Sigmoid colon (tissue), 7 donors: ENCODE results near the gene CLN3. TPM values are rescaled to one million over a fixed set of nuclear protein-coding genes. Genes with fewer than 3 reads are reported as not detected.
"Not testable (repeated sequence)": the region's sequence is repeated elsewhere in the genome, so short reads cannot be mapped to it uniquely, and the experiment has no call there.

Experiments
- DNase-seq: peaks from one replicate; pipeline ENCODE4 v3.0.0-alpha.2; 2019
- H3K27ac ChIP-seq, 4 donors: fragments of 200-600 bp; sonication (generic); one replicate each; pipeline ENCODE4 v1.5.1; 2016 to 2019; ENCODE audit warnings: mild to moderate bottlenecking in 1 of 4
- H3K27me3 ChIP-seq, 3 donors: fragments of 200-600 bp; sonication (generic); one replicate each; pipeline ENCODE4 v1.5.1; 2019; ENCODE audit warnings: mild to moderate bottlenecking in 1 of 3
- H3K36me3 ChIP-seq, 4 donors: fragments of 200-600 bp; sonication (generic); one replicate each; pipeline ENCODE4 v1.5.1; 2016 to 2019
- H3K4me1 ChIP-seq, 4 donors: fragments of 200-600 bp; sonication (generic); one replicate each; pipeline ENCODE4 v1.5.1; 2017 to 2019
- H3K4me3 ChIP-seq, 4 donors: fragments of 200-600 bp; sonication (generic); one replicate each; pipeline ENCODE4 v1.5.1; 2017 to 2019; ENCODE audit warnings: mild to moderate bottlenecking in 2 of 4, moderate library complexity in 1 of 4
- H3K9me3 ChIP-seq, 4 donors: fragments of 200-600 bp in 3 of 4; sonication (generic) in 3 of 4; one replicate each; pipeline versions ENCODE4 v1.5.1 to v1.6.1; 2013 to 2019
- CTCF ChIP-seq, 4 experiments: fragments of 450-650 bp in 3 of 4; fragments of 200-600 bp in 1 of 4; IDR thresholded peaks; one replicate each; pipeline ENCODE4 v1.5.1; 2016 to 2019; ENCODE audit warnings: antibody characterized with exemption in 4 of 4, mild to moderate bottlenecking in 3 of 4, moderate library complexity in 2 of 4
- EP300 ChIP-seq, 4 donors: sonication (generic); formaldehyde crosslinking; IDR thresholded peaks; one replicate each; pipeline ENCODE4 v1.6.1; 2017; ENCODE audit warnings: antibody characterized with exemption in 4 of 4
- POLR2A ChIP-seq, 2 donors: fragments of 450-650 bp; IDR thresholded peaks; one replicate each; pipeline ENCODE4 v1.6.1; 2016; ENCODE audit warnings: antibody characterized with exemption in 2 of 2, mild to moderate bottlenecking in 2 of 2, moderate library complexity in 2 of 2
- POLR2AphosphoS5 ChIP-seq, 4 donors: sonication (generic); formaldehyde crosslinking; IDR thresholded peaks; one replicate each; pipeline ENCODE4 v1.6.1; 2017; ENCODE audit warnings: antibody characterized with exemption in 4 of 4
- WGBS, 2 donors: extraction: QIAGEN DNeasy Blood & Tissue Kit; methylation state at CpG; one replicate each; pipeline ENCODE4 v1.1.7; 2013; 5-methylcytosine and 5-hydroxymethylcytosine counted together
- intact Hi-C: fragments of 100-400 bp; cut with DNase I; formaldehyde crosslinking; loops from one replicate; pipeline ENCODE4 v1.15.1; 2023
- polyA plus RNA-seq, 3 donors: library from polyadenylated mRNA; stranded (reverse); fragments of 200-250 nt; gene quantifications; one replicate each; pipeline ENCODE4 v1.2.3, GENCODE V29; 2013
- total RNA-seq, 4 donors: library from RNA; depleted of rRNA; stranded (reverse); fragments of >200 nt; gene quantifications; one replicate each; pipeline ENCODE4 v1.1.0, GENCODE V29; 2016
- donor health status: healthy with polysubstance abuse.
- donor health status: Bipolar disorder and iron deficiency.
- donor health status: healthy.

The CLN3 gene
- total and polyA plus RNA-seq, 7 donors = 16.8 to 123 (median 23.0) TPM

GRCh38 chr16:28504707-28505404 is 13.0 kb upstream of the CLN3 start:
- H3K36me3 ChIP-seq = no peaks in the 10 kb centered on the region
- no peak for TF ChIP-seq CTCF (IDR thresholded peaks at IDR 0.05)
- no peak for TF ChIP-seq EP300 (IDR thresholded peaks at IDR 0.05)
- TF ChIP-seq POLR2AphosphoS5 (IDR thresholded peaks at IDR 0.05) = no peak
- no peak for TF ChIP-seq POLR2A (IDR thresholded peaks at IDR 0.05)
- no peaks in the 10 kb centered on the region for H3K9me3 ChIP-seq
- no peak overlapping the region for H3K4me3 ChIP-seq
- no peak for DNase-seq
- no peaks in the 10 kb centered on the region for H3K4me1 ChIP-seq
- H3K27ac ChIP-seq = no peak overlapping the region
- WGBS, 2 donors = 37 to 66% methylated on average over 8 of the region's 8 CpGs
- peaks cover 0 to 13% (median 0%) of the 10 kb centered on the region in 3 donors for H3K27me3 ChIP-seq
- intact Hi-C loops = no loop called here

GRCh38 chr16:28503470-28504259 is 11.8 kb upstream of the CLN3 start:
- Histone ChIP-seq H3K36me3 (no peaks in the 10 kb centered on the region), H3K4me3 (no peak overlapping the region), H3K9me3 (no peaks in the 10 kb centered on the region), H3K27me3 (peaks cover 0 to 13% (median 0%) of the 10 kb centered on the region in 3 donors), H3K4me1 (no peaks in the 10 kb centered on the region), H3K27ac (no peak overlapping the region)
- no peak for DNase-seq
- WGBS, 2 donors = 84 to 90% methylated on average over 15 of the region's 15 CpGs
- intact Hi-C loops = no loop called here
- no peak for TF ChIP-seq EP300 (IDR thresholded peaks at IDR 0.05)
- no peak for TF ChIP-seq POLR2A (IDR thresholded peaks at IDR 0.05)
- no peak for TF ChIP-seq CTCF (IDR thresholded peaks at IDR 0.05)
- TF ChIP-seq POLR2AphosphoS5 (IDR thresholded peaks at IDR 0.05) = no peak

- H3K36me3 ChIP-seq = no peaks in the 10 kb centered on the region
- intact Hi-C loops = no loop called here
- no peaks in the 10 kb centered on the region for H3K9me3 ChIP-seq
- H3K4me1 ChIP-seq = no peaks in the 10 kb centered on the region
- no peak overlapping the region for H3K27ac ChIP-seq
- H3K4me3 ChIP-seq = no peak overlapping the region
- peaks cover 0 to 6% (median 0%) of the 10 kb centered on the region in 3 donors for H3K27me3 ChIP-seq
- no peak for TF ChIP-seq POLR2A (IDR thresholded peaks at IDR 0.05)
- DNase-seq = no peak
- 86 to 92% methylated on average over 2 of the region's 2 CpGs for WGBS, 2 donors
Observed at GRCh38 chr16:28502290-28502689, 10.4 kb upstream of the CLN3 start.

GRCh38 chr16:28501258-28502232 is 9.7 kb upstream of the CLN3 start:
- 91% methylated on average over 19 of the region's 19 CpGs for WGBS, 2 donors

GRCh38 chr16:28500476-28501180 is 8.8 kb upstream of the CLN3 start:
- intact Hi-C loops, H3K36me3 ChIP-seq, H3K4me1 ChIP-seq, H3K4me3 ChIP-seq, H3K27me3 ChIP-seq, DNase-seq, H3K9me3 ChIP-seq, H3K27ac ChIP-seq: not testable (repeated sequence)
- WGBS, 2 donors = 85 to 88% methylated on average over 18 of the region's 18 CpGs

More at GRCh38 chr16:28501258-28502232, 9.7 kb upstream of the CLN3 start:
- H3K27me3 ChIP-seq = no peaks in the 10 kb centered on the region
- H3K4me1 ChIP-seq = no peaks in the 10 kb centered on the region
- no peaks in the 10 kb centered on the region for H3K9me3 ChIP-seq
- intact Hi-C loops = no loop called here
- H3K27ac ChIP-seq = no peak overlapping the region
- TF ChIP-seq POLR2A (IDR thresholded peaks at IDR 0.05) (no peak), CTCF (IDR thresholded peaks at IDR 0.05) (no peak)
- H3K4me3 ChIP-seq = no peak overlapping the region
- DNase-seq = no peak
- H3K36me3 ChIP-seq = no peaks in the 10 kb centered on the region
